AG09309 (cell line): ENCODE measurements around the gene SMARCA2.
A peak's percentile ranks its signal among the peaks of the same experiment; 100 is the strongest.

Source experiments
- DNase-seq: peaks from one replicate; pipeline ENCODE4 v3.0.0-alpha.2; 2010; ENCODE audit warnings: low read depth
- H3K4me3 ChIP-seq: 2 replicates; pipeline ENCODE4 v1.5.1; 2011; ENCODE audit warnings: mild to moderate bottlenecking, low read depth, low read length, moderate library complexity; ENCODE audit not compliant: control insufficient read depth
- TF ChIP-seq, protein P1 (sequence below): IDR thresholded peaks from 2 replicates; pipeline ENCODE4 v1.5.1; 2011; ENCODE audit warnings: mild to moderate bottlenecking, low read depth, low read length, inconsistent platforms; ENCODE audit not compliant: insufficient read depth, control insufficient read depth; ENCODE audit errors: missing control alignments

SMARCA2 gene

DNA sequence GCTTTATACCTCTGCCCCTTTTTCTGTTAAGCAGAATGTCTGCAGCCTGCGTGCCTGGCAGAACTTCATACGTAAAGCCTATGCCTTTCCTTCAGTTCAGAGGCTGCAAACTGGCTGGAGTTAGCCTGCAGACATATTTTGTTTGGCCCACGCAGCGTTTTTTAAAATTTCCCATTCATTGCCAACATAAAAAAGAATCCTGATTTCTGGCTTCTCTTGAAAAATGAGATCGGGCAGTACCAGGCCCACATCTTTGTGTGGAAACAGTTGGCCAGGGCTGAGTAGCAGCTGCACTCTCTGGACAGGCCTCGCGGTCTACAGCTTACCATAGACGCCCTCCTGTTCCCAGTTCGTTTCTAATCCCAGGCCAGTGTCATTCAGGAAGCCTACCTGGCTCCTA is 104.4 kb downstream of the SMARCA2 start:
- no peak for DNase-seq
- H3K4me3 ChIP-seq: no peak overlapping the region
- TF ChIP-seq, protein P1, sequence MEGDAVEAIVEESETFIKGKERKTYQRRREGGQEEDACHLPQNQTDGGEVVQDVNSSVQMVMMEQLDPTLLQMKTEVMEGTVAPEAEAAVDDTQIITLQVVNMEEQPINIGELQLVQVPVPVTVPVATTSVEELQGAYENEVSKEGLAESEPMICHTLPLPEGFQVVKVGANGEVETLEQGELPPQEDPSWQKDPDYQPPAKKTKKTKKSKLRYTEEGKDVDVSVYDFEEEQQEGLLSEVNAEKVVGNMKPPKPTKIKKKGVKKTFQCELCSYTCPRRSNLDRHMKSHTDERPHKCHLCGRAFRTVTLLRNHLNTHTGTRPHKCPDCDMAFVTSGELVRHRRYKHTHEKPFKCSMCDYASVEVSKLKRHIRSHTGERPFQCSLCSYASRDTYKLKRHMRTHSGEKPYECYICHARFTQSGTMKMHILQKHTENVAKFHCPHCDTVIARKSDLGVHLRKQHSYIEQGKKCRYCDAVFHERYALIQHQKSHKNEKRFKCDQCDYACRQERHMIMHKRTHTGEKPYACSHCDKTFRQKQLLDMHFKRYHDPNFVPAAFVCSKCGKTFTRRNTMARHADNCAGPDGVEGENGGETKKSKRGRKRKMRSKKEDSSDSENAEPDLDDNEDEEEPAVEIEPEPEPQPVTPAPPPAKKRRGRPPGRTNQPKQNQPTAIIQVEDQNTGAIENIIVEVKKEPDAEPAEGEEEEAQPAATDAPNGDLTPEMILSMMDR: no peak

DNA sequence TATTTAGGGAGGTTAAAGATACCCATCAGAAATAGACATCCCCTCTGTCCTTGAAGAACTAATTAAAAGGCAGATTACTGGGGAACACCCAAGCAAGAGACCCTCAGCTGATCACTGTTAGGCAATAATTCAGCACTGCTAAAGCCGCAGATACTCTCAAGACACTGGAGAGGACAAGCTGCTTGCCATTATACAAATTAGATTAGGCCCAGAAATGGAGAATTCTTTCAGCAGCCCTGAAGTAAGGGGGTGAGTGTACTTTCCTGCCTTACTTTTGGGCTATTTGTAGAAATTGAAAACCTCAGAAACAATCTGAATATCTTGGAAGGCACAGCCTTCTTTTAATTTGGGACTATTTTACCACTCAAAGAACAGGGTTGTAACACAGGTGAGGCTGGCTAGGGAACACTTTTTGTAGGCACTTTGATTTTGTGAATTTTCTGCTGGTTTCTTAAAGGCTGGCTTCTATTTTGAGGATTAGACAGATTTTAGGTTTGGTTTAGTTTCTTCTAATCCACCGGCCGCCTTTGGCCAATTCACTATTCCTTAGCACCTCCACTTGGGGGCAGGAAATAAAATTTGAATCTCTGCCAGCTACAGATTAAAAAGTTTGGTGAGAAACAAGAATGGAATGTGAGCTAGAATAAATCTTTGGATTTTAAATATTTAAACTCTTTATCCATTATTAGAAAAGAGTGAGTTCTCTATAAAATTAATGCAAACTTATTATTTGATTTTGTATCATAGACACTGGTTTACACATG is 106.0 kb downstream of the SMARCA2 start:
- TF ChIP-seq, protein P1: no peak
- H3K4me3 ChIP-seq: no peak overlapping the region
- DNase-seq: no peak

DNA sequence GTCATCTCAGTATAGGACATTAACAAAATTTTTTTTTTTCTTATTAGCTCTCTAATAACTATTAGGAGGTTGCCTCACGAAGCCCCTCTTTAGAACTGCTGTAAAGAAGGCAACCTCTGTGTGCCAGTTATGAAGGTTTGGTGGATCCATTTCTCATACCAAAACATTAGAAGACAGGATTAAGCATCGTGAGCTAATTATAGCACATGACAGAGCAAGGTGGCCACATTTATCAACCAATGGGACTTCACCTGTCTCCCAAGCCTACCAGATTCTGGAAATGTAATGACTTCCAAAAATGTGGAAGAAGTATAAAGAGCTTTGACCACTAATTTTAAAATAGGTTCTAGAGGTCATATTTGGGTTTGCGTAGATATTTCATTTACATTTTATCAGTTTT is 107.2 kb downstream of the SMARCA2 start:
- TF ChIP-seq, protein P1: no peak
- H3K4me3 ChIP-seq: no peak overlapping the region
- no peak for DNase-seq

DNA sequence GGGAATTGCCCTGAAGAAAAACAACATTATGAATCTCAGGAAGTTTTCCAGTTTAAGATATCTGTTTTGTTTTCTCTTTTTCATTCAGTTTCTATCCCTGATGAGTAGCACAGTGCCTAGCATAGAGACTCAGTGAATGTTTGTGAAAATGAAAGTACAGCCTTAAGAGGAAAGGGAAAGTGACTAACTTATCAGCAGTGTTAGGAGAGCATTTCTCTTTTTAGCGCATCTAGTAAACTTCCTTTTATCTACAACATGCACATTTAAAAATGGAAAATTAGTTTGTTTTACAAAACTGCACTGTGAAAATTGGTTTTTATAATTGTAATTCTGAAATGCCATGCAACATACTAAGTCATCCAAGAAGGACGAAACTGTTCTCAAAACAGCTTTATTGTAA is 110.8 kb downstream of the SMARCA2 start:
- no peak for DNase-seq
- TF ChIP-seq, protein P1: no peak
- H3K4me3 ChIP-seq: no peak overlapping the region

DNA sequence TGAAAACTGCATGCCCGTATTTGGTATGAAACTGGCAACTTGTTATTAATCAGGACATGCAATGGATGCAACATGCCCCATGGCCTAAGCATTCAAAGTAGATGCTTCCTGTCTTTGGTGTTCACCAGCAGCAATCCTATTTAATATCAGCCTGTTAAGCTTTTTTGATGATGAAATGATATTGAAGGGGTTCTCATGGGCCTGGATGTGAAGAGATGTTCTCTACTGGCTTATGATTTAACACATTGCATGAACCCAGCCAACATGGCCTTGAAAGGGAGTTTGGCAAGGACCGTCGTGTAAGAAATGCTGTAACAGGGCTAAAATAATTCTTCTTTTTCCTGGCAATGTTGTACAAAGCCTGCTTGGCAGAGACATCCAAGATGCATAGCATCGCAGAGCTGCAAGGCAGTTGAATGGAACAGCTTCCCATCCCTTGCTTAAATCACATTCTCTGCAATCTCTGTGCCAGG is 111.2 kb downstream of the SMARCA2 start:
- TF ChIP-seq, protein P1: no peak
- DNase-seq: no peak

DNA sequence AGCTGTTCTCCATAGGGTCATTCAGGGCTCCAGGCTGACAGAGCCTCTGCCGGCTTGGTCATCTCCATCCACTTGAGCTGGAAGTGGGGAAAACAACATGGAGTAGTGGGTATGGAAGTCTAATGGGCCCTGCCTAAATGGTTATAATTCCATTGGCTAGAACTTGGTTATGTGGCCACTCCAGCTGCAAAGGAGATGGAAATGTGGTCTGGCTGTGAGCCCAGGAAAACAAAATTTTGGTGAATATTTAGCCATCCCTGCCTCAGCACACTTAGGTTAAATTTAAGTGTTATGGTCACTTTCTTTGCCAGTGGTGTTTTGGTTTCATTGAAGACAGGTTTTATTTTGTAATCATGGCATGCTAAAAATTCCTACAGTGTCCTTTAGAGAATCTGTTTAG is 112.3 kb downstream of the SMARCA2 start:
- TF ChIP-seq, protein P1: no peak
- DNase-seq: peak; percentile 56
- H3K4me3 ChIP-seq: no peak overlapping the region

More for the DNA sequence above, 111.2 kb downstream of the SMARCA2 start:
- H3K4me3 ChIP-seq: no peak overlapping the region
